SH-SY5Y (cell line): Measurements from ENCODE around the gene ATP8A2.

ENCODE experiments used
- GATA2 ChIP-seq: IDR thresholded peaks from 2 replicates; pipeline ENCODE4 v1.6.1; 2011; ENCODE audit warnings: mild to moderate bottlenecking, low read depth, low read length
- GATA3 ChIP-seq: IDR thresholded peaks from 2 replicates; pipeline ENCODE4 v1.6.1; 2011; ENCODE audit warnings: low read depth, mild to moderate bottlenecking, low read length, moderate library complexity

The ATP8A2 gene

DNA sequence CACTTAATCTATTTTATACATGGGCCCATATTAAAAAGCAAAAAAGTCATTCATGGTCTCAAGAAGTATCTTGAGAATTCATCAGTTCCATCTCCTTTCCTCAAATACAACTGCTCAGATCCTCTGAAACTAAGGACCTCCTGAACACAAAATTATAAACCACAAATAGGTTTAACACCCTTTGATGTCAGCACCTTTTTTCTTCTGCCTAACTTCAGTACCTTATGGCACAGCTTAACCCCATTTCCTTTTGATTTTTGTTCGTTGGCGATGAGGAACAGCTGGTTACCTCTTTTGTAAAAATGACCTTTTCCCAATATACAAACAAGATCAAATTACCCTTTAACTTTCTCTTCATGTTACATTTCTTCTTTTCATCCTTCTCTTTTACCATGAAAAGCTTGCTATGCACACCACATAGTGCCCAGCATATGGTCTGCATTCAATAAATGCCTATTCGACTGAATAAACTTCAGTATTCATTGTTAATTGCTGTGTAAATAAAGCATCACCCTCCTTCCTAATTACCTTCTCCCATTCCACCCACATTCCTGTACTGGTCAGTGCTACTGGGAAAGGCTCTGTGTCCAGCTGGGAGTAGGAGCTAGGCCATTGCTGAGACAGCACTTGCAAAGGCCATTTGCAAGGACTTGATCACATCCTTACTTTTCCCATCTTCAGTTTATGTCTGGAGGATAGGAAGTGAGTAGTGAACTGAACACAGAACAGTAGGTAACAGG, 362.1 kb downstream of the ATP8A2 start:
- TF ChIP-seq GATA2, result no peak
- no peak for TF ChIP-seq GATA3

DNA sequence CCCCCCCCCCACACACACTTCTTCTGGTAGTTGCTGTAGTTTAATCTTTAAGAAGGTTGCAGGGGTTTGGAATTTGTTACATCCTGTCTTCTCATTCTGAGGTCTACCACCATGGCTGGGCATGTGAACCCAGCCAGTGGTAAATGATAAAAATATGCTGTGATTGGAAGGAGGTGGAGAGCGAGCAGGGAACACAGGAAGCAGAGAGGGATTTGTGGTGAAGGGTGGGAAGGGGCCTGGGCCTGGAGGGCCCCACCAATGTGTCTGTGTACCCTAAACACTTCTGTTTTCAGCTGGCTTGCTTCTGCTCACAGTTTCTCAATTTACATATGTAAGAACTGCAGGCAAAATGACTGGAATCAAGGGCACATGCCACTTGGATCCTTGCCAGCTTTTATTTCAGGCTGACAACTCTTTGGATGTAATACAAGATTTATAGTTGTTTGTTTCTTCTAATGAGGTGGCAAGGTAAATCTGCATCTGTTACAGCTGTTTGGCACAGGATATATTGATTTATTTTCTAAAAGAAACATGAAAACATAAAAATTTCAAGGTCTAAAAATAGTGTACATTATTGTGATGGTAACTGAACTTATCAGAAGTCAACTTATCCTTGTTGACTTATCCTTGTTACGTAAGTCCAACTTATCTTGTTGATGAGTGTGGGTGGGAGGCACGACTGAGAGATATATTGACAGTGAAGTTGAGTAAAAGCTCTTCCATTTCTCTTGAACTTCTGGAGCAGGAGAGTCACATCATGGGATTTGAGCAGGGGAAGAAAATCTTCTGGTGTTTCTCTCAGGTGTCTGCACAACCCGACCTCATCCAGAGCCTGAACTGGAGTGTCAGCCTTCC, 366.8 kb downstream of the ATP8A2 start:
- no peak for TF ChIP-seq GATA3
- no peak for TF ChIP-seq GATA2

DNA sequence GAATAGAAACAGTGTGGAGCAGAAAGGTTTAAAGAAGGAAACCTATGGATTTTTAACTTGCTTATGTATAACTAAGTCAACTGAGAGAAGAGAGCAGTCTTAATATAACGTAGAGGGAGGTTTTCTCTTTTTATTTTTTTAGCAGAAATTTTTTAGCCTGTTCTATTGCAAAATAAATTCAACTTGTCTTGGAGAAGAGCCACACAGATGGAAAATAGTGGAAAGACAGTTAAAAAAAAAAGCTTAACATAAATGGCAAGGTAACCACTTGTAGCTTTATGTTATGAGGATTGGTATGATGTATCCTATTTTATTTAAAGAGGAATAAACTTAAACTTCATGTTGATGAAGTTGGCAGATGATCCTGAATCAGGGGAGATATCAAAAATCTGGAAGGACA, 367.6 kb downstream of the ATP8A2 start:
- TF ChIP-seq GATA3 (no peak), GATA2 (no peak)

DNA sequence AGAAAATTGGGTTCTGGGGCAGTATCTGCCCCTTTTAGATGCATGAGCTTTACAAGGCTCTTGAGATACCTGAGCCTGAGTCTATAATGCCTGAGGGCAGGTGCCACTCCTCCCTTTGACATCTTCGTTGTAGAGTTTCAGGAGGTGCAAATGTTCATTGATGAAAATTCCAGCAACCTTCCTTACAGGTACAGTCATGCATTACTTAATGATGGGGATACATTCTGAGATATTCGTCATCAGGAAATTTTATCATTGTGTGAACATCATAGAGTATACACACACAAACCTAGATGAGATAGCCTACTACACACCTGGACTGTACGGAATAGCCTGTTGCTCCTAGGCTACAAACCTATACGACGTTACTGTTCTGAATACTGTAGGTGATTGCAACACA, 370.0 kb downstream of the ATP8A2 start:
- TF ChIP-seq GATA2, result no peak
- TF ChIP-seq GATA3, result no peak

DNA sequence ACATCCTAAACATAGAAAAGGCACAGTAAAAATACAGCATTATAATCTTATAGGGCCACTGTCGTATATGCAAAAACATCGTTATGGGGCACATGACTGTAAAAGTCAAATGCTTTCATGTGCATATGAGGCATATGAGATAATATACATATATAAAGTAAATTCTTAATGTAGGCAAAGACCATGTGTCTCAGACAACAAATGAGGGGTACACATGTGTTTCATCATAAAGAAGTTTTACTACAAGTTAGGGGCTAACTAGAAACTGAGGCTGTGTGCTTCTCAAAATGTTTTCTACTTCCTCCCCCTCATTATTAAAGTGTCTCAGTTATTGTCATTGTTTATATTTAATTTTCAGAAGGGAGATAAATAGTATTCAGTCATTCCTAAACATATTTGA, 370.4 kb downstream of the ATP8A2 start:
- TF ChIP-seq GATA2 (no peak), GATA3 (no peak)

DNA sequence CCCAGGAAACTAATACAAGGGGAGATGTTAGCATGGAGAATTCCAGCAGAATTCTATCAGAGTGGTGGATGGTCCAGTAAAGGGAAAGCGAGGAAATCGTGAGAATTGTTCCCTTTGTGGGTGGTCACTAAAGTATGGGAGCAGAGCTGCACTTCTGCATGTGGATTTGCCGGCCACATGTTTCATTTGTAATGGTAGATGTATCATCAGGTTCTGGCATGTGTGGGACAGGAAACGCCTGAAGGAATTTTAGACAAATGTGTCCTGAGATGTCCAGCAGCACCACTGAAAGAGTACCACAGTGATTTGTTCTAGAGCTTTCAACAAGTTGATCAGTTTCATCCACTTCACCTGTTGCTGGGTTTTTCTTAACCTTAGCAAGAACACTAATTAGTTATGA, 371.6 kb downstream of the ATP8A2 start:
- TF ChIP-seq GATA2, result no peak
- TF ChIP-seq GATA3, result no peak

DNA sequence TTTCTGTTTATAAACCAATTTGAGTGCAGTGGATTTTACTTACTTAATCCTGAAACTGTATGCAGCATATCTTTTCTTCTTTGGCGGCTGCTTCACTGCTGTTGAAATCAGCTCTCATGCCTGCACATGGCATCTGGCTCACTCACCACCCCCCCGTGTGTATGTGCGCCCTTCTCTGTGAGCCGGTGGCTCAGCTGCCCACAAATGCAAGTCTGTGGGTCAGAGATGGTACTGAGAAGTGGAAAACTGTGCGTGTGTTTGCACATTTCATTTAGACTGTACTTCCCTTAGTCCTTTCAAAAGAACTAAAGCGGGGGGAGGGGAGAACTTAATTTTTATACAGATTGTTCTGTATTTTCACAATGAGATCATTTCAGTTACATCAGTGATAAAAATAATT, 372.4 kb downstream of the ATP8A2 start:
- TF ChIP-seq GATA2, result no peak

DNA sequence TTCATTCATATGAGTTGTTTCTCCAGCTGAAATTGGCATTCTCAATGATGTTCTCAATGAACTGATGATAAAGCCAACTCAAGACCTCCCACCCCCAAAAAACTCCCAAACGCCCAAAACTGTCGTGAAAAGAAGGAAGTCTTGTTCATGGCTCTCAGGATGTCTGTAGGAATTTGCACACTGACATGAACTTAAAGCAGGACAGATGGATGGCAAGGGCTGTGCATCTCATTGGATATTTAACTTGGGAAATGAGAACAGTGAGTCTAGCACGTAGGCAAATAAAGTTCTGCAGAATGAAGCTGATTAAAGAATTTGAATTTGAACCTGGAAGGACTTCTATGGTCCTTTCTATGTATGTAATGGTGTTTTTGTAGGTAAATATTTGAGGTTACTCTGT, 374.4 kb downstream of the ATP8A2 start:
- no peak for TF ChIP-seq GATA3

DNA sequence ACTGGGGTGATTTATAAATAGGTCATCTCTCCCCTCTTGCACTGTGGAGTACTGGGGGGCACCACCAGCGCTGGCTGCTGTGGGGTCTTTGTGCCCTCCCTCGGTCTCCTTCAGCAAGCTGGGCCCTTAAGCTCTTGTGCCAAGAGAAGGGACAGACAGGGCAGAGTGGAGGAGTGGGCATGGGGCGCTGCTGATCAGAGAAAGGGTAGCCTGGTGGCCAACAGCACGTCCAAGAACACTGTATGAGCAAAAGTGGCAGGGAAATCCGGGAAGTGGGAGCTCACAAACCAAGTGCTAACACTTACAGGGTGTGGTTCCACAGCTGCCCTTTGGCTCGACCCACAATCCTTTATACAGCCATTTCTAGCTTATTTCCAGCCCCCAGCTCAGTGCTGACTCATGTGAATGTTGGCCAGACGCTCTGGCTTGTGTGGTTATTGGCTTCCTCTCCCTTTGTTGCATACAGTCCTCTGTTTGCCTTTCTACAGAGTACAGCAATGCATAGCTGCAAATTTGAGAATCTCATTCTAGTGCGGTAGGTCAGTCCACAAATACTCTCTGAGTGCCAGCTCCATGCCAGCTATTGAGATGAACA, 381.3 kb downstream of the ATP8A2 start:
- TF ChIP-seq GATA2 (no peak), GATA3 (no peak)

DNA sequence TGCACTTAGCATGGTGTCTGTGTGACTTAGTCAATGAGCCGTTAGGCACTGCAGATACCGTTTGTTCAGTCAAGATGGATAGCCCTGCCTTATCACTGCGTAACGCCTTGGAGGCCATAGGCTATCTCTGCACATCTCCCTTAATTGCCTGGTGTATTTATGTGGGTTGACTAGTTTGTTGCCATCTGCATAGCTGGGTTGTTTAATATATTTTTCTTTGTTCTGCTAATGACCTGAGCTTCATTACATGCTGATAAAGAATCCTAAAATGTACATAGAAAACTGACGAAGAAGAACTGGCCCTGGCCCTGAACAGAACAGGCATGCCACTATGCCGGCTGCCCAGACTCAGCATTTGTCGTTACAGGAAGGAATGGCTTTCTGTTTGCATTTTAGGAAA, 382.2 kb downstream of the ATP8A2 start:
- TF ChIP-seq GATA3, result no peak
- peak; percentile 63 for TF ChIP-seq GATA2

DNA sequence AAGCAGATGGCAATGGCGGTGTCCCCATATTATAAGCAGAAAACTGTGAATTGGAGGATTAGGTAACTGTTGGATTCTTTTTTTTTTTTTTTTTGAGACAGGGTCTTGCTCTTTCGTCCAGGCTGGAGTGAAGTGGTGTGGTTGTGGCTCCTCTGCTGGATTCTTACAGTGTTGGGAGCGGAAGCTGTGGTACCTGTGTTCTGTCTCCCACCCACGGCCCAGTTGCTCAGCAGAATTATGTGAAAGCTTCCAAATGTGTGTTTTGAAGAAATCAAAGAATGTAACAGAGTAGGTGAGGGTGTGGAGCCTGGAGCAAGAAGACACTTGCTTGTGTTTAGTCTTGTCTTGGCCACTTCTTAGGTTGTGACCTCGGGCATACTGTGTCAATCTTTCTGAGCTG, 384.5 kb downstream of the ATP8A2 start:
- TF ChIP-seq GATA3 (no peak), GATA2 (no peak)

DNA sequence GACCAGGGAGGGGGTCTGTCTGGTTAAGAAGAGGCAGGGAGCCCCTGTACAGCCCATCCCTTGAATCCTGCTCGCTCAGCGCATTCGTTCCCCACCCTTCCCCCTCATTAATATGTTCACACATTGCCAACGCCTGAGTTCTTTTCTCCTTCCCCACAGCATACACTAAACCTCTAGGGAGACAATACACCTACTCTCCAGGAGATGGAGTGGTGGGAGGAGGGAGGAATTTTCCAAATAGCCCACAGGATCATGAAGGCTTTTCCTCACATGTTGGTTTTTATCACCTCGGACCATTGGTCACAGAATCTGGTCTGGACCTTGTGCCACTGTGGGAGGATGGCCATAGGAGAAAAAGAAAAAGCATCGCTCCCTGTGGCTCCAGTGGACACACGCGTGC, 385.1 kb downstream of the ATP8A2 start:
- no peak for TF ChIP-seq GATA2

DNA sequence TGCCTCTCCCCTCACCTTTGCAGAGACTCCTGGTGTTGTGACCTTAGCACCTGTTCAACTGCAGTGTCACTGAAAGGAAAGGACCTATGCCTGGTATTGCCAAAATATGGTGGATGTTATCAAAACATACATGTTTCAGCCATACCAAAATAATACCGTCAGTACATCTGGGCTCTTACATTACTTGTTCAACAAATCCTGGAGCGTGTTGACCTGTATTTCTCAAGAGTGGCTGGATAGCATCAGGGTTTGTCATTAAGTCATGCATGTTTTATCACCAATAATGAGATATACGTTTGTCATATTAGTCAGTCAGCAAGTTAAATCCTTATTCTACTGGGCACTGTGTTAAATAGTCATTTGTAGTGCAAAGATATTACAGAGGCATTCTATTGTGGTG, 389.3 kb downstream of the ATP8A2 start:
- TF ChIP-seq GATA3 (no peak), GATA2 (no peak)

DNA sequence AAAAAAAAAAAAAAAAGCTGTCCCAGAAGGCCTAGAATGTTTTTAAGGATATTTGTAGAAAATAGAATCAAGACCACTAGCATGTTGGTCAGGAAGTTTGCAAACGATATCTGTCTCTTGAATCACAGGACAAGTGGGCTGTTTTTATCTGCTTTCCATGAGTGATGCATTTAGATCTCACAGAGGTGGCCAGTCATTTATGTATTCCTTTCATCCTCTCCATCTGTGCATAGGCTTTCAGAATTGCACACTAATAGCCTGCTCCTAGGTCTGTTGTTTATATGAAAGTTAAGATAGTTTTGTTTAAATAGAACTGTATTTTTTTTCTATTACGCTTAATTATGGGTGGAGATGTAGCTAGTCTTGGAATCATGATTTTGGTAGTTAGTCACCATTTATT, 390.5 kb downstream of the ATP8A2 start:
- no peak for TF ChIP-seq GATA2
- no peak for TF ChIP-seq GATA3

DNA sequence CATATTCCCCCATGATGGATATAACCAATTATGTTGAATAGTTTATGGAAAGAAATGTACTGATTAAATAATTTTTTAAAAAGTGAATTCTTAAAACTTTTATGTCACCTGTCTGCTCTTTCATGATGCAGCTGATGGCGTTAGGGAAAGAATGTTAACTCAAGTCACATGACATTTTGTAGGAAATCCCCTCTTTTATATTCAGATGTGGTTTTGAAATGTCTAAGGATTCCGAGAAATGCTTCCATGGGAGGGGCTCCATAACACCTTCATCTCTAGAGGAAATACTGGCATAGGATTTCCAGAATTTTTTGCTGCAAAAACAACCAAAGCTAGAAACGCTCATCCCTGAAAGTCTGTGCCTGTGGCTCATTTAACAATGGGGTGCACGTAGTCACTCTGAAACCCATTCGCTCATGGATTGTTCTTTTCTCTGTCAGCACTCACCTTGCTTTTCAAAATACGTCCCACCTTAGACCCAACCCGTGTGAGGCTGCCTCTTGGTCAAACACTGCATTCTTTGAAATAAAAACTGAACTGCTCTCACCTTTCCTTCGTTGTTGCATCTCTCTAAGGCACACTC, 391.1 kb downstream of the ATP8A2 start:
- TF ChIP-seq GATA2 (no peak), GATA3 (no peak)

DNA sequence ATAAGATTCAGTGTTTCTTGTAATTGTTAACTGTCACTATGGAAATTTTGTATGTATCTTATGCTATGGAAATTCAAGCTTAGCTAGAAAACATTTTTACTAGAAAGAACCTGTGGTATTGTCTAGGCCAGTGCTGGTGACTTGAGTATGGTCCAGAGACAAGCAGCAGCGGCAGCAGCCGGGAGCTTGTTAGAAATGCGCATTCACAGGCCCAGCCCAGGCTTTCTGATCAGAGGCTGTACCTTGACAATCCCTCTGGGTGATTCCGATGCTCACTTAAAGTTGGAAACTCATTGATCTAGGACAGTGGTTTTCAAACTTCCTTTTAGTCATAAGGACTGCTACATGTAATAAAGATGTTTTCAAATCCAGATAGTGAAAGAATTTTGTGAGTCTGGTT, 392.6 kb downstream of the ATP8A2 start:
- TF ChIP-seq GATA3 (no peak), GATA2 (no peak)
